ENCODE measurements around the gene LRP2. TPM values are rescaled to one million over a fixed set of nuclear protein-coding genes. Genes with fewer than 3 reads are reported as not detected.

Gene LRP2
- total and polyA plus RNA-seq, 2 of the 8 experiments (the other 6 are each of a cell fraction or from before 2014, with no cell fraction given) = 2.0 to 2.9 TPM

- TF ChIP-seq E2F6 (IDR thresholded peaks at IDR 0.05) = no peak; the same call in 1 of the 2 replicates
- no peak for TF ChIP-seq GABPA (IDR thresholded peaks at IDR 0.05; ENCODE audit: borderline replicate concordance, insufficient read depth, low read length)
- no peak for TF ChIP-seq SAP30 (IDR thresholded peaks at IDR 0.05; ENCODE audit: insufficient read depth, insufficient replicate concordance, low read length)
- TF ChIP-seq YY1 (IDR thresholded peaks at IDR 0.05; ENCODE audit: low read depth, low read length) = no peak
- no peak for TF ChIP-seq NRF1 (IDR thresholded peaks at IDR 0.05; ENCODE audit: low read depth, low read length)
- TF ChIP-seq RXRA (IDR thresholded peaks at IDR 0.05; ENCODE audit: insufficient read depth, low read depth, low read length) = no peak
- TF ChIP-seq CHD1 (IDR thresholded peaks at IDR 0.05; ENCODE audit: low read depth, low read length) = no peak
- 0 out of 4 replicates have a peak, but pooled peaks of 1 of the 2 experiments have one; percentile 56 for TF ChIP-seq HDAC2 (IDR thresholded peaks at IDR 0.05; ENCODE audit: borderline replicate concordance in 1 of 2, low read depth in 2 of 2, low read length in 2 of 2)
- no peak for TF ChIP-seq EP300 (IDR thresholded peaks at IDR 0.05; ENCODE audit: borderline replicate concordance in 1 of 2, low read depth in 2 of 2, low read length in 2 of 2)
- TF ChIP-seq BACH1 (IDR thresholded peaks at IDR 0.05; ENCODE audit: low read length) = no peak
- no peak; the same call in 1 of the 2 replicates for TF ChIP-seq RBBP5 (IDR thresholded peaks at IDR 0.05; ENCODE audit: borderline replicate concordance, low read depth, low read length)
These were observed 622 bp downstream of the LRP2 start (continued) for GRCh38 chr2:169361706-169362117.

Measured in H1 (cell line).